Upper lobe of left lung (tissue), 4 donors: ENCODE data around the gene C19orf25.

Source experiments
- CTCF ChIP-seq, 6 experiments: fragments of 450-650 bp in 4 of 6; fragments of 200-600 bp in 2 of 6; sonication (generic) in 2 of 6; IDR thresholded peaks; one replicate each; pipeline ENCODE4 v1.5.1; 2016 to 2019; ENCODE audit warnings: antibody characterized with exemption in 6 of 6
- POLR2A ChIP-seq, 4 donors: fragments of 450-650 bp; IDR thresholded peaks; one replicate each; pipeline ENCODE4 v1.5.1; 2016 to 2017; ENCODE audit warnings: antibody characterized with exemption in 4 of 4, mild to moderate bottlenecking in 2 of 4
- POLR2AphosphoS5 ChIP-seq, 2 donors: sonication (generic); formaldehyde crosslinking; IDR thresholded peaks; one replicate each; pipeline ENCODE4 v1.5.1; 2017; ENCODE audit warnings: antibody characterized with exemption in 2 of 2

DNA sequence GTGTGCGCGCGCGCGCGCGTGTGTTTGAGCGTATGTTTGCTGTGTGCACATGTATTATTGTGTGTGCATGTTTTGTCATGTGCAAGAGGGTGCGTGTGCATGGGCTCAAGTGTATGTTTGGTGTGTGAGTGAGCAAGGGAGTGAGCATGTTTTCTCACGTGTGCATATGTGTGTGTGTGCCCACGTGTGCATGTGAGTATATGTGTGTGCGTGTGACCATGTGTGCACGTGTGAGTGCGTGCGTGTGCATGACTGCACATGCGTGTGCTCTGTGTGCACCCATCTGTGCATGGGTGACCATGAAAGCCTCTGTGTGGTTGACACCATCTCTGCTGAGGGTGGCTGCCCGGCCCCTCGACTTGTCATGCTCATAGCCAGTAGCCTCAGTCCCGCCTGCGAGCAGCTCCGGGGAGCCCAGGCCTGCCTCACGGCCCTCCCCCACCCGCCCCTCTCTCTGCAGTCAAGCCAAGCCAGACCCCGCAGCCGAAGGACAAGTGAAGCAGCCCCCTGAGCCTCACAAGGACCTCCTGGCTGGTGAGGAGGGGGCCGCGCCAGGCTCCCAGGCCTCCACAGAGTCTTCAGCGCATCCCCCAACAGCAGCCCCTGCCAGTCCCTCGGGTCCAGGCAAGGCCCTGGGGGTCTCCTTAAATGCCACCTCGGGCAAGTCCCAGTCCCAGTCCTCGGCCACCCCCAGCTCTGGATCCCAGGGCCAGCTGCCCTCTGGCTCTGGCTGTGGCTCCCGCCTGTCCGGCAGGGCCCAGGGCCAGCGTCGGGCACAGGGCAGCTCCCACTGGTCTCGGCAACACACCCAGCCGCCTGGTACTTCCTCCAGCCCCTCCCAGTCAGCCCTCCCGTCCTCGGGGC is 17.9 kb upstream of the C19orf25 start:
- no peak for TF ChIP-seq CTCF (IDR thresholded peaks at IDR 0.05)
- no peak for TF ChIP-seq POLR2AphosphoS5 (IDR thresholded peaks at IDR 0.05)
- no peak for TF ChIP-seq POLR2A (IDR thresholded peaks at IDR 0.05)
